HEK293 (cell line): ENCODE results near the gene CFAP410.
A peak's percentile ranks its signal among the peaks of the same experiment; 100 is the strongest.

Source experiments
- CTCF ChIA-PET: fragments of 350-600 bp; formaldehyde crosslinking; extraction: SDS; loops from one replicate; lab custom pipeline; 2021; ENCODE audit warnings: antibody characterized with exemption; lab: Yijun Ruan, JAX
- POLR2A ChIA-PET: fragments of 300-600 bp; formaldehyde crosslinking; extraction: SDS; loops from one replicate; lab custom pipeline; 2020; ENCODE audit warnings: antibody characterized with exemption, inconsistent platforms; lab: Yijun Ruan, JAX
- H3K27ac ChIP-seq: fragments of 200-500 bp; sonication (Bioruptor generic); 2 replicates; pipeline ENCODE4 v1.5.1; 2014; ENCODE audit warnings: low read depth, low read length, control low read depth, inconsistent platforms; ENCODE audit errors: extremely low read depth
- H3K36me3 ChIP-seq, 2 experiments: fragments of 200-500 bp in 1 of 2; sonication (Bioruptor generic) in 1 of 2; 1 replicate in 1 of 2; 2 replicates in 1 of 2; pipeline ENCODE4 v1.5.1; 2014 to 2017; ENCODE audit warnings: inconsistent platforms in 2 of 2, low read length in 2 of 2; ENCODE audit not compliant: control insufficient read depth in 2 of 2, insufficient read depth in 1 of 2
- H3K4me1 ChIP-seq: fragments of 200-500 bp; sonication (Bioruptor generic); 2 replicates; pipeline ENCODE4 v1.5.1; 2014; ENCODE audit warnings: mild to moderate bottlenecking, low read length, inconsistent platforms; ENCODE audit not compliant: control insufficient read depth, insufficient read depth
- H3K4me3 ChIP-seq: 2 replicates; pipeline ENCODE4 v1.5.1; 2011; ENCODE audit warnings: low read depth, mild to moderate bottlenecking, control low read depth, low read length, moderate library complexity
- H3K9me3 ChIP-seq: fragments of 200-500 bp; sonication (Bioruptor generic); 2 replicates; pipeline ENCODE4 v1.5.1; 2014; ENCODE audit warnings: low read depth, low read length, inconsistent platforms; ENCODE audit not compliant: control insufficient read depth, insufficient read depth
- EGR2 ChIP-seq: fragments of 450-650 bp; formaldehyde crosslinking; IDR thresholded peaks from 2 replicates; pipeline ENCODE4 v1.5.1; 2016; ENCODE audit warnings: low read depth, missing biosample characterization, missing genetic modification characterization
- GLIS1 ChIP-seq: fragments of 450-650 bp; formaldehyde crosslinking; IDR thresholded peaks from 2 replicates; pipeline ENCODE4 v1.5.1; 2016; ENCODE audit warnings: missing biosample characterization, missing genetic modification characterization
- GLIS2 ChIP-seq: fragments of 450-650 bp; formaldehyde crosslinking; IDR thresholded peaks from 2 replicates; pipeline ENCODE4 v1.5.1; 2016; ENCODE audit warnings: missing biosample characterization, missing genetic modification characterization
- HOXD13 ChIP-seq: sonication (generic); formaldehyde crosslinking; IDR thresholded peaks from 2 replicates; pipeline ENCODE4 v1.8.0; 2022; ENCODE audit warnings: missing genetic modification reagents, borderline replicate concordance
- SP2 ChIP-seq: fragments of 450-650 bp; formaldehyde crosslinking; IDR thresholded peaks from 2 replicates; pipeline ENCODE4 v1.5.1; 2016; ENCODE audit warnings: missing biosample characterization, missing genetic modification characterization
- TCF7L2 ChIP-seq: IDR thresholded peaks from 2 replicates; pipeline ENCODE4 v1.6.1; 2011; ENCODE audit warnings: low read depth, mild to moderate bottlenecking, inconsistent platforms, low read length, moderate library complexity, borderline replicate concordance
- ZFHX2 ChIP-seq: fragments of 450-650 bp; formaldehyde crosslinking; conservative IDR thresholded peaks from 2 replicates; pipeline ENCODE4 v1.5.1; 2016; ENCODE audit warnings: missing biosample characterization, missing genetic modification characterization
- ZIC2 ChIP-seq: fragments of 450-650 bp; formaldehyde crosslinking; IDR thresholded peaks from 2 replicates; pipeline ENCODE4 v1.5.1; 2016; ENCODE audit warnings: missing biosample characterization, missing genetic modification characterization
- ZNF169 ChIP-seq: fragments of 450-650 bp; formaldehyde crosslinking; IDR thresholded peaks from 2 replicates; pipeline ENCODE4 v1.5.1; 2016; ENCODE audit warnings: missing biosample characterization, missing genetic modification characterization
- ZNF391 ChIP-seq: fragments of 450-650 bp; formaldehyde crosslinking; IDR thresholded peaks from 2 replicates; pipeline ENCODE4 v1.5.1; 2016; ENCODE audit warnings: low read depth, missing biosample characterization, missing genetic modification characterization, borderline replicate concordance
- ZNF394 ChIP-seq: fragments of 450-650 bp; formaldehyde crosslinking; IDR thresholded peaks from 2 replicates; pipeline ENCODE4 v1.5.1; 2016; ENCODE audit warnings: missing biosample characterization, missing genetic modification characterization, mild to moderate bottlenecking, moderate library complexity, borderline replicate concordance
- ZNF514 ChIP-seq: fragments of 450-650 bp; formaldehyde crosslinking; IDR thresholded peaks from 2 replicates; pipeline ENCODE4 v1.5.1; 2016; ENCODE audit warnings: missing biosample characterization, missing genetic modification characterization
- ZNF571 ChIP-seq: fragments of 450-650 bp; formaldehyde crosslinking; IDR thresholded peaks from 2 replicates; pipeline ENCODE4 v1.5.0; 2017; ENCODE audit warnings: missing biosample characterization, missing genetic modification characterization
- ZNF596 ChIP-seq: fragments of 450-650 bp; IDR thresholded peaks from 2 replicates; pipeline ENCODE4 v1.5.0; 2018; ENCODE audit warnings: missing biosample characterization, mild to moderate bottlenecking, missing genetic modification characterization, moderate library complexity
- ZNF623 ChIP-seq: fragments of 450-650 bp; formaldehyde crosslinking; IDR thresholded peaks from 2 replicates; pipeline ENCODE4 v1.5.1; 2016; ENCODE audit warnings: missing biosample characterization, missing genetic modification characterization
- ZSCAN16 ChIP-seq: fragments of 450-650 bp; formaldehyde crosslinking; IDR thresholded peaks from 2 replicates; pipeline ENCODE4 v1.5.1; 2016; ENCODE audit warnings: missing biosample characterization, missing genetic modification characterization
- TF ChIP-seq, protein P1 (sequence below): fragments of 450-650 bp; formaldehyde crosslinking; IDR thresholded peaks from 2 replicates; pipeline ENCODE4 v1.5.1; 2016; ENCODE audit warnings: missing biosample characterization, missing genetic modification characterization
- TF ChIP-seq, protein P2 (sequence below): fragments of 450-650 bp; formaldehyde crosslinking; IDR thresholded peaks from 2 replicates; pipeline ENCODE4 v1.5.1; 2017; ENCODE audit warnings: missing biosample characterization, missing genetic modification characterization
- TF ChIP-seq, protein P3 (sequence below): fragments of 450-650 bp; formaldehyde crosslinking; IDR thresholded peaks from 2 replicates; pipeline ENCODE4 v1.5.1; 2016; ENCODE audit warnings: missing biosample characterization, missing genetic modification characterization
- TF ChIP-seq, protein P4 (sequence below): fragments of 450-650 bp; formaldehyde crosslinking; IDR thresholded peaks from 2 replicates; pipeline ENCODE4 v1.5.1; 2016; ENCODE audit warnings: missing biosample characterization, missing genetic modification characterization

Gene CFAP410

DNA sequence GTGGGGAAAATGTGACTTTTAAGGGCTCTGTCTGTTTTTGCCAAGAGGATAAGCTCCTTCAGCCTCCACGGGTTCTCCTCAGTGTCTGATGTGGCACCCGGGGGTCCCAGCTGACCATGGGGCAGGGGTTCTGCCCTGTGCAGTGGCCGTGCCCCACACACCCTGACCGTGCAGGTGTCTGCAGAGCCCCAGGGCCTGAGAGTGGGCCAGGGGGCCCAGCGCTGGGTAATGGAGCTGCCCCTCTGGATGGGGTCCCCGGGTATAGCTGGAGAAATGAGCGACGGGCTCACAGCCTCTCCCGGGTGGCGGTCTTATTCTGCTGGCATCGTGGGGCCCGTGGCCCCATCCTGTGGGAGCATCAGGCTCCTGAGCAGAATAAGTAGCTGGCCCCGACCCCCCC, 42.3 kb downstream of the CFAP410 start:
- Histone ChIP-seq H3K4me3 (no peak overlapping the region), H3K4me1 (peaks cover 8% of the 10 kb centered on the region; the same call in 1 of the 2 replicates), H3K9me3 (no peaks in the 10 kb centered on the region), H3K27ac (no peak overlapping the region), H3K36me3 (no peaks in the 10 kb centered on the region)
- ChIA-PET POLR2A (interaction anchor here (0.7 to 1.1 kb wide), 3 partner anchors 41 to 543 kb away, joined by 3 read pairs; no protein-coding TSS in a partner anchor), CTCF (interaction anchor here (0.6 to 2.2 kb wide), 11 partner anchors 9 to 284 kb away, joined by 3 to 14 read pairs (median 6); no protein-coding TSS in a partner anchor)
- TF ChIP-seq ZNF514 (no peak), SP2 (tag by site-specific recombination) (no peak), HOXD13 (CRISPR knock-in tag) (no peak), ZNF391 (tag by site-specific recombination) (no peak), ZNF394 (tag by site-specific recombination) (no peak), ZSCAN16 (no peak), ZNF623 (no peak), ZNF596 (tag by site-specific recombination) (no peak), ZNF571 (no peak), TCF7L2 (no peak)
- TF ChIP-seq, protein P1, sequence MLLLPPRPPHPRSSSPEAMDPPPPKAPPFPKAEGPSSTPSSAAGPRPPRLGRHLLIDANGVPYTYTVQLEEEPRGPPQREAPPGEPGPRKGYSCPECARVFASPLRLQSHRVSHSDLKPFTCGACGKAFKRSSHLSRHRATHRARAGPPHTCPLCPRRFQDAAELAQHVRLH (tag by site-specific recombination), result no peak
- TF ChIP-seq, protein P2, sequence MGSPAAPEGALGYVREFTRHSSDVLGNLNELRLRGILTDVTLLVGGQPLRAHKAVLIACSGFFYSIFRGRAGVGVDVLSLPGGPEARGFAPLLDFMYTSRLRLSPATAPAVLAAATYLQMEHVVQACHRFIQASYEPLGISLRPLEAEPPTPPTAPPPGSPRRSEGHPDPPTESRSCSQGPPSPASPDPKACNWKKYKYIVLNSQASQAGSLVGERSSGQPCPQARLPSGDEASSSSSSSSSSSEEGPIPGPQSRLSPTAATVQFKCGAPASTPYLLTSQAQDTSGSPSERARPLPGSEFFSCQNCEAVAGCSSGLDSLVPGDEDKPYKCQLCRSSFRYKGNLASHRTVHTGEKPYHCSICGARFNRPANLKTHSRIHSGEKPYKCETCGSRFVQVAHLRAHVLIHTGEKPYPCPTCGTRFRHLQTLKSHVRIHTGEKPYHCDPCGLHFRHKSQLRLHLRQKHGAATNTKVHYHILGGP (tag by site-specific recombination), result no peak

DNA sequence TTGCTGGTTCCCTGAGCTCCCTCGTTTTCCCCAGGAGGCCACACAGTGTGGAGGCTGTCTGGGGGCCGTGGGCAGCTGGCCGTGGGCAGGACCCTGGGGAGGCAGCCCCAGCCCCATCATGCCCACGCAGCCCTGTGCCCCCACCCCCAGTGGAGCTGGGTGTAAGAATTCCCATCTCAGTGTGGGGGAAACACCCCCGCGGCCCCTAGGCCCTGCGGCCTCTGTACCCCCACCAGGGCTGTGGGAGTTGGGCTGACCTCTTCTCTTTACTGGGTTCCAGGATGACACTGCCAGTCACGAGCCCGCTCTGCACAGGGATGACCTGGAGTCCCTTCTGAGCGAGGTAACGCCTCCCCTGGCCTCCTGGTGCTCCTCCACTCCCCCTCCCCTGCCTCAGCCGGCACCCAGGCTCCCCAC, 43.1 kb downstream of the CFAP410 start:
- CTCF ChIA-PET, result interaction anchor here (1.0 to 1.5 kb wide), 2 partner anchors 9 kb away, joined by 3 to 4 read pairs; no protein-coding TSS in a partner anchor
- TF ChIP-seq GLIS2 (tag by site-specific recombination), result peak; percentile 57
- TF ChIP-seq EGR2, result peak; percentile 98
- TF ChIP-seq ZFHX2 (tag by site-specific recombination), result peak; percentile 98
- TF ChIP-seq, protein P3, sequence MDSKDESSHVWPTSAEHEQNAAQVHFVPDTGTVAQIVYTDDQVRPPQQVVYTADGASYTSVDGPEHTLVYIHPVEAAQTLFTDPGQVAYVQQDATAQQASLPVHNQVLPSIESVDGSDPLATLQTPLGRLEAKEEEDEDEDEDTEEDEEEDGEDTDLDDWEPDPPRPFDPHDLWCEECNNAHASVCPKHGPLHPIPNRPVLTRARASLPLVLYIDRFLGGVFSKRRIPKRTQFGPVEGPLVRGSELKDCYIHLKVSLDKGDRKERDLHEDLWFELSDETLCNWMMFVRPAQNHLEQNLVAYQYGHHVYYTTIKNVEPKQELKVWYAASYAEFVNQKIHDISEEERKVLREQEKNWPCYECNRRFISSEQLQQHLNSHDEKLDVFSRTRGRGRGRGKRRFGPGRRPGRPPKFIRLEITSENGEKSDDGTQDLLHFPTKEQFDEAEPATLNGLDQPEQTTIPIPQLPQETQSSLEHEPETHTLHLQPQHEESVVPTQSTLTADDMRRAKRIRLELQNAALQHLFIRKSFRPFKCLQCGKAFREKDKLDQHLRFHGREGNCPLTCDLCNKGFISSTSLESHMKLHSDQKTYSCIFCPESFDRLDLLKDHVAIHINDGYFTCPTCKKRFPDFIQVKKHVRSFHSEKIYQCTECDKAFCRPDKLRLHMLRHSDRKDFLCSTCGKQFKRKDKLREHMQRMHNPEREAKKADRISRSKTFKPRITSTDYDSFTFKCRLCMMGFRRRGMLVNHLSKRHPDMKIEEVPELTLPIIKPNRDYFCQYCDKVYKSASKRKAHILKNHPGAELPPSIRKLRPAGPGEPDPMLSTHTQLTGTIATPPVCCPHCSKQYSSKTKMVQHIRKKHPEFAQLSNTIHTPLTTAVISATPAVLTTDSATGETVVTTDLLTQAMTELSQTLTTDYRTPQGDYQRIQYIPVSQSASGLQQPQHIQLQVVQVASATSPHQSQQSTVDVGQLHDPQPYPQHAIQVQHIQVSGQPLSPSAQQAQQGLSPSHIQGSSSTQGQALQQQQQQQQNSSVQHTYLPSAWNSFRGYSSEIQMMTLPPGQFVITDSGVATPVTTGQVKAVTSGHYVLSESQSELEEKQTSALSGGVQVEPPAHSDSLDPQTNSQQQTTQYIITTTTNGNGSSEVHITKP, result peak; percentile 17; the same call in 1 of the 2 replicates
- no peak for TF ChIP-seq HOXD13 (CRISPR knock-in tag)
- TF ChIP-seq, protein P4, sequence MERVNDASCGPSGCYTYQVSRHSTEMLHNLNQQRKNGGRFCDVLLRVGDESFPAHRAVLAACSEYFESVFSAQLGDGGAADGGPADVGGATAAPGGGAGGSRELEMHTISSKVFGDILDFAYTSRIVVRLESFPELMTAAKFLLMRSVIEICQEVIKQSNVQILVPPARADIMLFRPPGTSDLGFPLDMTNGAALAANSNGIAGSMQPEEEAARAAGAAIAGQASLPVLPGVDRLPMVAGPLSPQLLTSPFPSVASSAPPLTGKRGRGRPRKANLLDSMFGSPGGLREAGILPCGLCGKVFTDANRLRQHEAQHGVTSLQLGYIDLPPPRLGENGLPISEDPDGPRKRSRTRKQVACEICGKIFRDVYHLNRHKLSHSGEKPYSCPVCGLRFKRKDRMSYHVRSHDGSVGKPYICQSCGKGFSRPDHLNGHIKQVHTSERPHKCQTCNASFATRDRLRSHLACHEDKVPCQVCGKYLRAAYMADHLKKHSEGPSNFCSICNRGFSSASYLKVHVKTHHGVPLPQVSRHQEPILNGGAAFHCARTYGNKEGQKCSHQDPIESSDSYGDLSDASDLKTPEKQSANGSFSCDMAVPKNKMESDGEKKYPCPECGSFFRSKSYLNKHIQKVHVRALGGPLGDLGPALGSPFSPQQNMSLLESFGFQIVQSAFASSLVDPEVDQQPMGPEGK (tag by site-specific recombination), result peak; percentile 41
- peak; percentile 60 for TF ChIP-seq ZIC2
- TF ChIP-seq ZNF169 (tag by site-specific recombination), result no peak
- peak; percentile 97 for TF ChIP-seq GLIS1 (tag by site-specific recombination)
- TF ChIP-seq, all 188 proteins: peak for 7
- Histone ChIP-seq H3K9me3 (no peaks in the 10 kb centered on the region), H3K4me3 (no peak overlapping the region), H3K27ac (no peak overlapping the region), H3K36me3 (no peaks in the 10 kb centered on the region), H3K4me1 (peaks cover 8% of the 10 kb centered on the region; the same call in 1 of the 2 replicates)
- POLR2A ChIA-PET, result no interaction called here
